ENCODE measurements around the gene NBPF20. TPM values are rescaled to one million over a fixed set of nuclear protein-coding genes. Genes with fewer than 3 reads are reported as not detected.
"Not testable (repeated sequence)": the region's sequence is repeated elsewhere in the genome, so short reads cannot be mapped to it uniquely, and the experiment has no call there.

The NBPF20 gene
- polyA plus RNA-seq, 1 donor, result 3.9 TPM

DNA sequence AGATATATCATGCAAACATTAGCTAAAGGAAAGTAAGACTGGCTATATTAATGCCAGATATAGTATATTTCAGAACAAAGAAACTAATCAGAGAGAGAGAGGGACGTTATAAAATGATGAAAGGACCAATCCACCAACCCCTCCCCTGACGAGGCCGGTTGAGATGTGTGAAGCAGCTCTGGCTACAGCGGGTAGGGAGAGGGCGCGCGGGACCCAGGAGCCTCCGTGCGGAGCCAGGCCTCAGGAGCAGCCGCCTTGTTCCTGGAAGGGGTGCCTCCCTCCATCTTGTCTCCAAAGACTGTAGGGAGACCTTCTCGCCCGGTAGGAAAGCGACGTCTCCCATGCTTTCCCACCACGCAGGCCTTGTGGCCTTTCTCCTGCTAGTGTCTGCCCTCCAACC lies 5.4 kb upstream of the NBPF20 start:
- not testable (repeated sequence) for DNase-seq (ENCODE audit: low read depth)

DNA sequence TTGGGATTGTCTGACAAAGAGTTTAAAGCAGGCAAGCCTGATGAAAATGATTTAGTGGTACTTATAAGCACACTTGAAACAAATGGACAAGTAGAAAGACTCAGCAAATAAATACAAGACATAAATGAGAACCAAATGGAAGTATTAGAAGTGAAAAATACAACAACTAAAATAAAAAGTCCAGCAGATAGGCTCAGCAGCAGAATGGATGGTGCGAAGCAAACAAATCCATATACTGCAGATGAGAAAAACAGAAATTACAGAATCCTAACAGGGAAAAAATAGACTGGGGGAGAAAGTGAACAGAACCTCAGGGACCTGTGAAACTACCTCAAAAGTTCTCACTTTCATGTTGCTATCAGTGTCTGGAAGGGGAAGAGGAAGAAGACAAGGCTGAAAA lies 3.9 kb upstream of the NBPF20 start:
- DNase-seq (ENCODE audit: low read depth), result not testable (repeated sequence)

DNA sequence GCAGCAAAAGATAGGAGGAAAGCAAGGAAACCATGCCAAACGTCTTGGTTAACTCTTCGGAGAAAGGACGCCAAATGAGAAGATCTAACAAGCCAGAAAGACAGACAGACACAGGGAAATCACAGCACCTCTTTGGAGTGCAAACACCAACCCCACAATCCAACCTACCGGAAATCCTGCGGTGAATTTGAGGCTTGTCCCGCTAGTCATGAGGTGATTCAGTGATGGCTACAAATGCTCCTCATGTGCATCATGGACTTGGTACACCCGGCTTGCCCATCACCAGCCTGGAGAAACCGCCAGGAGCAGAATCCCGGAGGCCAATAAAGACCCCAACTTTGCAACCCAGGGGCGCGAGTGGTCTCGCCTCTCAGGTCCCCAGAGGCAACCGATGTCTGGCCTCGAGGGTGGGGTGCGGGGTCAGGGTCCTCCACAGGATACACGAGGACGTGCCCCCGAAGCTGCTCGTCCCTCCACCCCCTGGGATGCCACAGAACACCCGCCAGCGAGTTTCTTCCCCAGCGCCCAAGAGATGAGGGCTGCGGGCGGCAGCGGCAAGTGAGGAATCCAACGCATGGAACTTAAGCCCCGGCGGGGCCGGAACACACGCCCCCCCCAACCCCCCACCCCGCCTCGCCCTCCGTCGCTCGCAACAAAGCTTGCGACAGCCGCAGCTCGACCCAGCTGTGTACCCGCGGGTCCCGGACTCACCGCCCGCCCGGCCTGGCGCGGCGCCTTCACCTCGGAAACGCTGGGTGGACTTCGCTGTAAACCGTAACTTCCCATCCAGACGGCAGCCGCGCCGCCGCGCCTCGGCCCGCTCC lies 579 bp downstream of the NBPF20 start:
- not testable (repeated sequence) for DNase-seq (ENCODE audit: low read depth)

DNA sequence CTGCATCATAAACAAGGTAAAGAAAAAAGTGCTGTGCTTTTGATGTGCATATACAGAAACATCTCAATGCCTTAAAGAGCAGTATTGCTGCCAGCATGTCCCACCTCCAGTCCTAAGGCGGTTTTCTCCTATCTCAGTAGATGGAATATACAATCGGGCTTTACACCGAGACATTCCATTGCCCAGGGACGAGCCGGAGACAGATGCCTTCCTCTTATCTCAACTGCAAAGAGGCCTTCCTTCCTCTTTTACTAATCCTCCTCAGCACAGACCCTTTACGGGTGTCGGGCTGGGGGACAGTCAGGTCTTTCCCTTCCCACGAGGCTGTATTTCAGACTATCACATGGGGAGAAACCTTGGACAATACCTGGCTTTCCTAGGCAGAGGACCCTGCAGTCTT lies 10.3 kb downstream of the NBPF20 start:
- not testable (repeated sequence) for DNase-seq (ENCODE audit: low read depth)

DNA sequence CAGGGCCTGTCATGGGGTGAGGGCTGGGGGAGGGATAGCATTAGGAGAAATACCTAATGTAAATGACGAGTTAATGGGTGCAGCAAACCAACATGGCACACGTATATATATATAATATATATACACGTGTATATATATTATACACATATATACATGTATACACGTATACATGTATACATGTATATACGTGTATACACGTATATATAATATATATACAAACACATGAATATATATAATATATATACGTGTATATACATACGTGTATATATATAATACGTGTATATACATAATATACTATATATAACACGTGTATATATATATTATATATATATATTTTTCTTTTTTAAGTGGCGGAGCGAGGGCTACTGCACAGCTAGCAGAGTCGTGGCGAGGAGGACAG lies 18.1 kb downstream of the NBPF20 start:
- not testable (repeated sequence) for DNase-seq (ENCODE audit: low read depth)

DNA sequence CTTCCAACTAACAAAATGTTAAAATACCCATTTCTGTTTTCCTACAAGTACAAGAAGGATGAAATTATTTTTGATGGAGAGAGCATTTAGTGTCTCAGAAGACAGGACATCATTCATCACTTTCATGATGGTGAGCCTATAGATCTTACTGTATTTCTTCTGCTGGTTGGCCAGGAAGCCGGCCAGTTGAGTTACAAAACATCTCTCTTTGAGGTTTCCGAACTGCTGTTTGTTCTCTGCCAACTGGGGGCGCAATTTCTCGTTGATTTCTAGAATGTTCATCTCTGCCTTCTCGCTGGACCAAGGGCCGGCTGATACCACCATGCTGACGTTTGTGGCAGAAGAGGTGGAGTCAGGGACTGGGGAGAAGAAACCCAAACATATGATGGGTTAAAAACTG lies 20.5 kb downstream of the NBPF20 start:
- not testable (repeated sequence) for DNase-seq (ENCODE audit: low read depth)

DNA sequence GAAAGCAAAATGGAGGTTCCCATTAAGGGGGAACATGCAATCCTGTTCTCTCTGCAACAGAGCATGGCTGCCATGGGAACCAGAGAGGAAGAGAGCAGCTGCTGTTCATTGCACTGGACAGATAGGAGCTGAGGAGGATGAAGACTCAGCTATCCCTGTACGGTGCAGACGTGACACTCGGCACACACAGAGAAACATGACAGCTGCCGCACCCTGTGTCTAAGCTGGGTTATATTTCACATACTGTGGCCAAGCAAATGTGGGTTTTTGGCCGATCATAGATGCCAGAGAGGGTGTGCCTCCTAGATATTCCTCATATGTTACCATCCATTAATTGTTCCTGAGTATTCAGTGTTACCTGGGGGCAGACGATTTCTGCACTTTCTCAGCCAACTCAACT lies 24.7 kb downstream of the NBPF20 start:
- DNase-seq (ENCODE audit: low read depth), result not testable (repeated sequence)

Other genes with a start within 250 kb of the NBPF20 start
- not detected for gene PPIAL4D, start 183.4 kb downstream of the NBPF20 start, polyA plus RNA-seq (ENCODE audit: insufficient read length)
- 11.3 TPM for gene GPR89A, start 182.4 kb upstream of the NBPF20 start, polyA plus RNA-seq (ENCODE audit: insufficient read length)